ENCODE data around the gene ORC6.

GRCh38 chr16:46739934-46740333 lies 50.5 kb downstream of the ORC6 start:
- TF ChIP-seq EZH2 (IDR thresholded peaks at IDR 0.05; ENCODE audit: borderline replicate concordance, low read depth, low read length, poor library complexity, severe bottlenecking): no peak
- TF ChIP-seq, protein P1, sequence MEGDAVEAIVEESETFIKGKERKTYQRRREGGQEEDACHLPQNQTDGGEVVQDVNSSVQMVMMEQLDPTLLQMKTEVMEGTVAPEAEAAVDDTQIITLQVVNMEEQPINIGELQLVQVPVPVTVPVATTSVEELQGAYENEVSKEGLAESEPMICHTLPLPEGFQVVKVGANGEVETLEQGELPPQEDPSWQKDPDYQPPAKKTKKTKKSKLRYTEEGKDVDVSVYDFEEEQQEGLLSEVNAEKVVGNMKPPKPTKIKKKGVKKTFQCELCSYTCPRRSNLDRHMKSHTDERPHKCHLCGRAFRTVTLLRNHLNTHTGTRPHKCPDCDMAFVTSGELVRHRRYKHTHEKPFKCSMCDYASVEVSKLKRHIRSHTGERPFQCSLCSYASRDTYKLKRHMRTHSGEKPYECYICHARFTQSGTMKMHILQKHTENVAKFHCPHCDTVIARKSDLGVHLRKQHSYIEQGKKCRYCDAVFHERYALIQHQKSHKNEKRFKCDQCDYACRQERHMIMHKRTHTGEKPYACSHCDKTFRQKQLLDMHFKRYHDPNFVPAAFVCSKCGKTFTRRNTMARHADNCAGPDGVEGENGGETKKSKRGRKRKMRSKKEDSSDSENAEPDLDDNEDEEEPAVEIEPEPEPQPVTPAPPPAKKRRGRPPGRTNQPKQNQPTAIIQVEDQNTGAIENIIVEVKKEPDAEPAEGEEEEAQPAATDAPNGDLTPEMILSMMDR (conservative IDR thresholded peaks at IDR 0.05; ENCODE audit: low read depth, low read length): no peak

Measured in A673 (cell line).